Measurements from ENCODE around the gene RMND5A.
"Not testable (repeated sequence)": the region's sequence is repeated elsewhere in the genome, so short reads cannot be mapped to it uniquely, and the experiment has no call there.

The RMND5A gene

GRCh38 chr2:86719637-86720539 lies at the start of gene RMND5A:
RMND5A (plus strand) TSS chr2:86720291; CDS start chr2:86720668, 377 bp downstream.
- peak in 1 of 2 experiments; percentile 92 for DNase-seq (ENCODE audit: low read depth in 1 of 2, low spot score in 1 of 2)
- in situ Hi-C loops (cut with HindIII; ENCODE audit: low pct_unique_long_range_greater_than_20kb, low sequenced_read_pairs), result not testable (repeated sequence)

- in situ Hi-C loops (cut with HindIII; ENCODE audit: low pct_unique_long_range_greater_than_20kb, low sequenced_read_pairs), result no loop called here
- TF ChIP-seq JUND (IDR thresholded peaks at IDR 0.05; ENCODE audit: low read depth), result no peak
- no peak for DNase-seq (ENCODE audit: low read depth in 1 of 2, low spot score in 1 of 2)
These were observed 48.6 kb upstream of the RMND5A start for GRCh38 chr2:86671337-86671981.

GRCh38 chr2:86672027-86672545 lies 48.0 kb upstream of the RMND5A start:
- DNase-seq (ENCODE audit: low read depth in 1 of 2, low spot score in 1 of 2), result no peak
- no peak for TF ChIP-seq JUND (IDR thresholded peaks at IDR 0.05; ENCODE audit: low read depth)
- in situ Hi-C loops (cut with HindIII; ENCODE audit: low pct_unique_long_range_greater_than_20kb, low sequenced_read_pairs), result no loop called here

GRCh38 chr2:86673011-86673410 lies 47.1 kb upstream of the RMND5A start:
- TF ChIP-seq JUND (IDR thresholded peaks at IDR 0.05; ENCODE audit: low read depth), result no peak
- in situ Hi-C loops (cut with HindIII; ENCODE audit: low pct_unique_long_range_greater_than_20kb, low sequenced_read_pairs), result no loop called here
- DNase-seq (ENCODE audit: low read depth in 1 of 2, low spot score in 1 of 2), result no peak

GRCh38 chr2:86673986-86674670 lies 46.0 kb upstream of the RMND5A start:
- TF ChIP-seq JUND (IDR thresholded peaks at IDR 0.05; ENCODE audit: low read depth), result no peak
- DNase-seq (ENCODE audit: low read depth in 1 of 2, low spot score in 1 of 2), result no peak
- in situ Hi-C loops (cut with HindIII; ENCODE audit: low pct_unique_long_range_greater_than_20kb, low sequenced_read_pairs), result no loop called here

- in situ Hi-C loops (cut with HindIII; ENCODE audit: low pct_unique_long_range_greater_than_20kb, low sequenced_read_pairs), result no loop called here
- no peak for DNase-seq (ENCODE audit: low read depth in 1 of 2, low spot score in 1 of 2)
- no peak for TF ChIP-seq JUND (IDR thresholded peaks at IDR 0.05; ENCODE audit: low read depth)
These were observed 45.0 kb upstream of the RMND5A start for GRCh38 chr2:86675104-86675503.

GRCh38 chr2:86675511-86676015 lies 44.5 kb upstream of the RMND5A start:
- in situ Hi-C loops (cut with HindIII; ENCODE audit: low pct_unique_long_range_greater_than_20kb, low sequenced_read_pairs), result no loop called here
- TF ChIP-seq JUND (IDR thresholded peaks at IDR 0.05; ENCODE audit: low read depth), result no peak
- DNase-seq (ENCODE audit: low read depth in 1 of 2, low spot score in 1 of 2), result peak; percentile 4 to 72

- TF ChIP-seq JUND (IDR thresholded peaks at IDR 0.05; ENCODE audit: low read depth), result no peak
- no peak for DNase-seq (ENCODE audit: low read depth in 1 of 2, low spot score in 1 of 2)
- in situ Hi-C loops (cut with HindIII; ENCODE audit: low pct_unique_long_range_greater_than_20kb, low sequenced_read_pairs), result no loop called here
These were observed 42.3 kb upstream of the RMND5A start for GRCh38 chr2:86677816-86678215.

GRCh38 chr2:86679036-86679435 lies 41.1 kb upstream of the RMND5A start:
- in situ Hi-C loops (cut with HindIII; ENCODE audit: low pct_unique_long_range_greater_than_20kb, low sequenced_read_pairs), result no loop called here
- TF ChIP-seq JUND (IDR thresholded peaks at IDR 0.05; ENCODE audit: low read depth), result no peak
- DNase-seq (ENCODE audit: low read depth in 1 of 2, low spot score in 1 of 2), result no peak

GRCh38 chr2:86685351-86685750 lies 34.7 kb upstream of the RMND5A start:
- in situ Hi-C loops (cut with HindIII; ENCODE audit: low pct_unique_long_range_greater_than_20kb, low sequenced_read_pairs), result no loop called here
- no peak for TF ChIP-seq JUND (IDR thresholded peaks at IDR 0.05; ENCODE audit: low read depth)
- DNase-seq (ENCODE audit: low read depth in 1 of 2, low spot score in 1 of 2), result no peak

- in situ Hi-C loops (cut with HindIII; ENCODE audit: low pct_unique_long_range_greater_than_20kb, low sequenced_read_pairs), result no loop called here
- no peak for TF ChIP-seq JUND (IDR thresholded peaks at IDR 0.05; ENCODE audit: low read depth)
- no peak for DNase-seq (ENCODE audit: low read depth in 1 of 2, low spot score in 1 of 2)
These were observed 33.6 kb upstream of the RMND5A start for GRCh38 chr2:86686460-86686859.

- in situ Hi-C loops (cut with HindIII; ENCODE audit: low pct_unique_long_range_greater_than_20kb, low sequenced_read_pairs), result no loop called here
- DNase-seq (ENCODE audit: low read depth in 1 of 2, low spot score in 1 of 2), result peak in 1 of 2 experiments; percentile 10
- TF ChIP-seq JUND (IDR thresholded peaks at IDR 0.05; ENCODE audit: low read depth), result no peak
These were observed 33.2 kb upstream of the RMND5A start for GRCh38 chr2:86686905-86687304.
